Ascending aorta (tissue), 2 donors: ENCODE measurements around the gene GPC6. TPM values are rescaled to one million over a fixed set of nuclear protein-coding genes. Genes with fewer than 3 reads are reported as not detected.

Source experiments
- DNase-seq, 2 donors: peaks; one replicate each; pipeline ENCODE4 v3.0.0-alpha.2; 2019; ENCODE audit warnings: low spot score in 2 of 2
- H3K27ac ChIP-seq, 2 donors: fragments of 200-600 bp; sonication (generic); one replicate each; pipeline ENCODE4 v1.5.1; 2016 to 2017; ENCODE audit warnings: mild to moderate bottlenecking in 1 of 2
- H3K27me3 ChIP-seq: fragments of 200-600 bp; sonication (generic); one replicate; pipeline ENCODE4 v1.5.1; 2017
- H3K36me3 ChIP-seq, 2 donors: fragments of 200-600 bp; sonication (generic); one replicate each; pipeline ENCODE4 v1.5.1; 2016
- H3K4me1 ChIP-seq, 2 donors: fragments of 200-600 bp; sonication (generic); one replicate each; pipeline ENCODE4 v1.5.1; 2016 to 2017; ENCODE audit warnings: mild to moderate bottlenecking in 1 of 2
- H3K4me3 ChIP-seq, 2 donors: fragments of 200-600 bp; sonication (generic); one replicate each; pipeline ENCODE4 v1.5.1; 2016 to 2017; ENCODE audit warnings: mild to moderate bottlenecking in 1 of 2
- H3K9me3 ChIP-seq, 2 donors: fragments of 200-600 bp; sonication (generic); one replicate each; pipeline ENCODE4 v1.5.1; 2016
- CTCF ChIP-seq, 3 experiments: fragments of 200-600 bp in 2 of 3; fragments of 450-650 bp in 1 of 3; sonication (generic) in 2 of 3; IDR thresholded peaks; one replicate each; pipeline ENCODE4 v1.5.1; 2016 to 2019; ENCODE audit warnings: antibody characterized with exemption in 3 of 3, mild to moderate bottlenecking in 1 of 3, moderate library complexity in 1 of 3
- intact Hi-C: fragments of 100-400 bp; cut with DNase I; formaldehyde crosslinking; loops from one replicate; pipeline ENCODE4 v1.15.1; 2023
- total RNA-seq: library from RNA; depleted of rRNA; stranded (reverse); fragments of >200 nt; gene quantifications from one replicate; pipeline ENCODE4 v1.1.0, GENCODE V29; 2016

GPC6 gene
- 23.2 TPM for total RNA-seq

DNA sequence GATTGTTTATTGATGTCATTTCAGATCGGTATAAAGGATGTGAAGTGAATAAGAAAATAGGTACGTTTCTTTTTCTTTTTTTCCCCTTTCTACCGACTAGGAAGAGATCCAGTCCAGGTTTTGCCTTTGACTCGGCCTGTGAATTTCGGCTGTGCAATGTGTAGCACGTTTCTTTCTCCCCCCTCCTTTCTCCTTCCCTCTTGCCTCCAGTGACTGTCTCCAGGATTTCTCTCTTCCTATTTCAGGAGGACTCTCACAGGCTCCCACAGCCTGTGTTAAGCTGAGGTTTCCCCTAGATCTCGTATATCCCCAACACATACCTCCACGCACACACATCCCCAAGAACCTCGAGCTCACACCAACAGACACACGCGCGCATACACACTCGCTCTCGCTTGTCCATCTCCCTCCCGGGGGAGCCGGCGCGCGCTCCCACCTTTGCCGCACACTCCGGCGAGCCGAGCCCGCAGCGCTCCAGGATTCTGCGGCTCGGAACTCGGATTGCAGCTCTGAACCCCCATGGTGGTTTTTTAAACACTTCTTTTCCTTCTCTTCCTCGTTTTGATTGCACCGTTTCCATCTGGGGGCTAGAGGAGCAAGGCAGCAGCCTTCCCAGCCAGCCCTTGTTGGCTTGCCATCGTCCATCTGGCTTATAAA lies at the start of gene GPC6:
Gene GPC6 (plus strand): TSS at position 185 of the 657 bp plus-strand sequence.
- Histone ChIP-seq H3K27ac (peak within 1 kb of the TSS; percentile 58 to 95), H3K4me1 (peaks cover 0 to 9% of the 10 kb centered on the region in 2 donors), H3K9me3 (no peaks in the 10 kb centered on the region), H3K36me3 (no peaks in the 10 kb centered on the region), H3K4me3 (peak within 1 kb of the TSS; percentile 69 to 74), H3K27me3 (no peaks in the 10 kb centered on the region)
- intact Hi-C loops: loop anchor here (2.0 to 10.0 kb wide), 8 partner anchors 76 to 1376 kb away; partner anchors contain the start of gene GPR180
- DNase-seq: peak in 1 of 2 donors; percentile 80
- TF ChIP-seq CTCF (IDR thresholded peaks at IDR 0.05): no peak

GRCh38 chr13:93180356-93180969 lies 46.1 kb upstream of the GPC6 start:
- Histone ChIP-seq H3K27ac (no peak overlapping the region), H3K4me3 (no peak overlapping the region), H3K4me1 (no peaks in the 10 kb centered on the region), H3K9me3 (no peaks in the 10 kb centered on the region), H3K36me3 (no peaks in the 10 kb centered on the region), H3K27me3 (no peaks in the 10 kb centered on the region)
- intact Hi-C loops: no loop called here
- DNase-seq: no peak
- TF ChIP-seq CTCF (IDR thresholded peaks at IDR 0.05): no peak

DNA sequence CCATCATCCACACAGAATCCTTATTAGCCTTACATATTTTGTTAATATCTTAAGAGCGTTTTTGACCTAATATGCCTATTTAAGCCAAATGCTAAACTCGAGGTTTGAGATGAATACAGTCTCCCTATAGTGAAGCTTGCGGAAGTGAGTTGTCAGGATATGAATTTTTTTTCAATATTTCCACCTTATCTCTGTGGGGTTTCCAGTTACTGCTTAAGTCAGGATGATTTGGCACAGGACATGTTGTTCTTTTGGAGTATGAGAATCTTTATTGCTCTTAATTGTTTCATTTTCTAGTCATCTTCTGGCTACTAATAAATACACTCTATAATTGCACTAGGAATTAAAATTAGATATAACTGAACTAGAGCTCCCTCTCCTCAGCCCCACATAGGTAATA lies 44.2 kb upstream of the GPC6 start:
- TF ChIP-seq CTCF (IDR thresholded peaks at IDR 0.05): no peak
- Histone ChIP-seq H3K36me3 (no peaks in the 10 kb centered on the region), H3K27ac (no peak overlapping the region), H3K4me1 (no peaks in the 10 kb centered on the region), H3K9me3 (no peaks in the 10 kb centered on the region), H3K4me3 (no peak overlapping the region), H3K27me3 (no peaks in the 10 kb centered on the region)
- no peak for DNase-seq
- intact Hi-C loops: no loop called here

- H3K4me3 ChIP-seq: no peak overlapping the region
- H3K36me3 ChIP-seq: no peaks in the 10 kb centered on the region
- no peaks in the 10 kb centered on the region for H3K4me1 ChIP-seq
- intact Hi-C loops: no loop called here
- no peaks in the 10 kb centered on the region for H3K9me3 ChIP-seq
- no peaks in the 10 kb centered on the region for H3K27me3 ChIP-seq
- no peak for TF ChIP-seq CTCF (IDR thresholded peaks at IDR 0.05)
- H3K27ac ChIP-seq: no peak overlapping the region
- DNase-seq: no peak
Measured at GRCh38 chr13:93183302-93183701, 43.3 kb upstream of the GPC6 start.

DNA sequence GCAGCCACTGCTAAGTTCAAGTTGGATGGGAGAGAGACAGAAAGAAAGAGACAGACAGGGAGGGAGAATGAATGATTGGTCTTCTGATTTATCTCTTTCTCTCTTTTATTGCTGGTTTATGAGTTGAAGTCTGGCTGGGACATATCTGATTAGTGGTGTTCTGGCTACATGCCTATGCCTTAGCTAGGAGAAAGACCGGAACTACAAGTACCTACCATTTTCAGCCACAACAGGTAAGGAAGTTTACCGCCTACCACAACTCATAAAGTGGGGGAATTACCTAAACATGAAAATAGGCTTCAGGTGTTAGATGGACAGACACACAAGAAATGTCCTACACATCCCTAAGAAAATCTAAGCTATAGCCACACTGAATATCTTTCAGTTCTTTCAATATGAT lies 36.6 kb upstream of the GPC6 start:
- Histone ChIP-seq H3K36me3 (no peaks in the 10 kb centered on the region), H3K4me3 (no peak overlapping the region), H3K27ac (no peak overlapping the region), H3K4me1 (no peaks in the 10 kb centered on the region), H3K27me3 (no peaks in the 10 kb centered on the region), H3K9me3 (no peaks in the 10 kb centered on the region)
- intact Hi-C loops: no loop called here
- no peak for TF ChIP-seq CTCF (IDR thresholded peaks at IDR 0.05)
- DNase-seq: no peak
